ENCODE measurements around the gene STX16.

- TF ChIP-seq CTCF (IDR thresholded peaks at IDR 0.05 in 4 of 5, conservative IDR thresholded peaks at IDR 0.05 in 1 of 5) (no peak), POLR2A (IDR thresholded peaks at IDR 0.05) (no peak)
Measured at GRCh38 chr20:58682656-58683531, 31.8 kb downstream of the STX16 start.
